ENCODE measurements around the gene PAX8.

GRCh38 chr2:113309655-113310387 is 31.1 kb upstream of the PAX8 start:
- no peak for TF ChIP-seq CTCF (IDR thresholded peaks at IDR 0.05)
- TF ChIP-seq ZFX (IDR thresholded peaks at IDR 0.05; ENCODE audit: borderline replicate concordance) = no peak

Data from 22Rv1 (cell line).